UCSD-AML1 (cell line): ENCODE measurements around the gene INHBE.
A peak's percentile ranks its signal among the peaks of the same experiment; 100 is the strongest.

Source experiments
- DNase-seq: peaks from one replicate; lab custom pipeline; 2025; ENCODE audit not compliant: unreplicated experiment; lab: John Stamatoyannopoulos, UW

INHBE gene

GRCh38 chr12:57460841-57461275 lies 5.8 kb downstream of the INHBE start:
- no peak for DNase-seq

GRCh38 chr12:57461276-57461916 lies 6.3 kb downstream of the INHBE start:
- peak; percentile 40 for DNase-seq

GRCh38 chr12:57461917-57462250 lies 6.8 kb downstream of the INHBE start:
- DNase-seq: no peak

- peak; percentile 84 for DNase-seq
Measured at GRCh38 chr12:57462251-57462911, 7.3 kb downstream of the INHBE start.

- no peak for DNase-seq
Measured at GRCh38 chr12:57462912-57463253, 7.8 kb downstream of the INHBE start.

GRCh38 chr12:57464569-57464968 lies 9.5 kb downstream of the INHBE start:
- DNase-seq: no peak

GRCh38 chr12:57465030-57465746 lies 10.1 kb downstream of the INHBE start:
- no peak for DNase-seq

GRCh38 chr12:57465747-57466505 lies 10.8 kb downstream of the INHBE start:
- no peak for DNase-seq

- DNase-seq: no peak
Measured at GRCh38 chr12:57467212-57467874, 12.2 kb downstream of the INHBE start.

GRCh38 chr12:57467915-57468314 lies 12.8 kb downstream of the INHBE start:
- DNase-seq: no peak

GRCh38 chr12:57469296-57470164 lies 14.4 kb downstream of the INHBE start:
- no peak for DNase-seq

GRCh38 chr12:57470286-57470969 lies 15.3 kb downstream of the INHBE start:
- DNase-seq: no peak

- no peak for DNase-seq
Measured at GRCh38 chr12:57470970-57471656, 16.0 kb downstream of the INHBE start.

- no peak for DNase-seq
Measured at GRCh38 chr12:57471661-57472060, 16.6 kb downstream of the INHBE start.

GRCh38 chr12:57472391-57472790 lies 17.3 kb downstream of the INHBE start:
- no peak for DNase-seq

GRCh38 chr12:57473392-57473791 lies 18.3 kb downstream of the INHBE start:
- DNase-seq: no peak

- DNase-seq: no peak
Measured at GRCh38 chr12:57473886-57474285, 18.8 kb downstream of the INHBE start.

GRCh38 chr12:57474430-57474829 lies 19.3 kb downstream of the INHBE start:
- DNase-seq: no peak

GRCh38 chr12:57474862-57475261 lies 19.8 kb downstream of the INHBE start:
- no peak for DNase-seq
